ENCODE data around the gene HOXA9. TPM values are rescaled to one million over a fixed set of nuclear protein-coding genes. Genes with fewer than 3 reads are reported as not detected.

Gene HOXA9
- total RNA-seq, 2 experiments from 2014 or later: not detected

- Histone ChIP-seq H3K4me2 (ENCODE audit: low read length) (no peak overlapping the region), H3K9me2 (ENCODE audit: insufficient read depth, low read length) (no peaks in the 10 kb centered on the region), H3K9me3 (ENCODE audit: low read length) (no peaks in the 10 kb centered on the region), H3K36me3 (ENCODE audit: insufficient read depth, low read length) (no peaks in the 10 kb centered on the region), H3K4me1 (ENCODE audit: insufficient read depth, low read length, poor library complexity, severe bottlenecking) (no peaks in the 10 kb centered on the region), H4K20me1 (ENCODE audit: insufficient read depth, low read length) (no peaks in the 10 kb centered on the region), H3K79me2 (ENCODE audit: insufficient read depth, low read depth, low read length) (no peaks in the 10 kb centered on the region), H3K27ac (ENCODE audit: low read depth, low read length, poor library complexity, severe bottlenecking) (no peak overlapping the region), H2AFZ (ENCODE audit: low read length) (no peak overlapping the region), H3K4me3 (ENCODE audit: low read depth, low read length, poor library complexity, severe bottlenecking) (no peak overlapping the region)
- no peak for DNase-seq (ENCODE audit: low spot score)
- BruUV-seq (replicated peaks): no TSS peak
- intact Hi-C loops (cut with micrococcal nuclease; ENCODE audit: unreplicated experiment): no loop called here
- TF ChIP-seq EZH2phosphoT487 (IDR thresholded peaks at IDR 0.05; ENCODE audit: borderline replicate concordance, low read depth, low read length): no peak
- no peak for TF ChIP-seq CTCF (conservative IDR thresholded peaks at IDR 0.05; ENCODE audit: low read length)
- ChIA-PET POLR2A (no interaction called here), CTCF (ENCODE audit: unreplicated experiment) (no interaction called here)
Measured at GRCh38 chr7:27118580-27118979, 46.8 kb downstream of the HOXA9 start.

- Histone ChIP-seq H3K9me3 (ENCODE audit: low read length) (no peaks in the 10 kb centered on the region), H3K27ac (ENCODE audit: low read depth, low read length, poor library complexity, severe bottlenecking) (no peak overlapping the region), H3K4me3 (ENCODE audit: low read depth, low read length, poor library complexity, severe bottlenecking) (no peak overlapping the region), H4K20me1 (ENCODE audit: insufficient read depth, low read length) (no peaks in the 10 kb centered on the region), H2AFZ (ENCODE audit: low read length) (no peak overlapping the region), H3K4me2 (ENCODE audit: low read length) (no peak overlapping the region), H3K79me2 (ENCODE audit: insufficient read depth, low read depth, low read length) (no peaks in the 10 kb centered on the region), H3K4me1 (ENCODE audit: insufficient read depth, low read length, poor library complexity, severe bottlenecking) (no peaks in the 10 kb centered on the region), H3K9me2 (ENCODE audit: insufficient read depth, low read length) (no peaks in the 10 kb centered on the region), H3K36me3 (ENCODE audit: insufficient read depth, low read length) (no peaks in the 10 kb centered on the region)
- no TSS peak for BruUV-seq (replicated peaks)
- intact Hi-C loops (cut with micrococcal nuclease; ENCODE audit: unreplicated experiment): no loop called here
- CTCF ChIA-PET (ENCODE audit: unreplicated experiment): no interaction called here
- TF ChIP-seq CTCF (conservative IDR thresholded peaks at IDR 0.05; ENCODE audit: low read length) (no peak), EZH2phosphoT487 (IDR thresholded peaks at IDR 0.05; ENCODE audit: borderline replicate concordance, low read depth, low read length) (no peak)
- no peak for DNase-seq (ENCODE audit: low spot score)
- POLR2A ChIA-PET: no interaction called here
Measured at GRCh38 chr7:27117887-27118491, 47.3 kb downstream of the HOXA9 start.

- BruUV-seq (replicated peaks): no TSS peak
- no peak overlapping the region for H3K4me2 ChIP-seq (ENCODE audit: low read length)
- CTCF ChIA-PET (ENCODE audit: unreplicated experiment): no interaction called here
- no peak overlapping the region for H2AFZ ChIP-seq (ENCODE audit: low read length)
- DNase-seq (ENCODE audit: low spot score): no peak
- H4K20me1 ChIP-seq (ENCODE audit: insufficient read depth, low read length): no peaks in the 10 kb centered on the region
- no peaks in the 10 kb centered on the region for H3K4me1 ChIP-seq (ENCODE audit: insufficient read depth, low read length, poor library complexity, severe bottlenecking)
- no peaks in the 10 kb centered on the region for H3K9me2 ChIP-seq (ENCODE audit: insufficient read depth, low read length)
- H3K79me2 ChIP-seq (ENCODE audit: insufficient read depth, low read depth, low read length): no peaks in the 10 kb centered on the region
- TF ChIP-seq CTCF (conservative IDR thresholded peaks at IDR 0.05; ENCODE audit: low read length) (no peak), EZH2phosphoT487 (IDR thresholded peaks at IDR 0.05; ENCODE audit: borderline replicate concordance, low read depth, low read length) (no peak)
- H3K36me3 ChIP-seq (ENCODE audit: insufficient read depth, low read length): no peaks in the 10 kb centered on the region
- POLR2A ChIA-PET: no interaction called here
- intact Hi-C loops (cut with micrococcal nuclease; ENCODE audit: unreplicated experiment): no loop called here
- no peak overlapping the region for H3K27ac ChIP-seq (ENCODE audit: low read depth, low read length, poor library complexity, severe bottlenecking)
- no peak overlapping the region for H3K4me3 ChIP-seq (ENCODE audit: low read depth, low read length, poor library complexity, severe bottlenecking)
- no peaks in the 10 kb centered on the region for H3K9me3 ChIP-seq (ENCODE audit: low read length)
Measured at GRCh38 chr7:27116962-27117886, 48.1 kb downstream of the HOXA9 start.

All from OCI-LY7 (cell line).